ENCODE results near the gene SUN1.

DNA sequence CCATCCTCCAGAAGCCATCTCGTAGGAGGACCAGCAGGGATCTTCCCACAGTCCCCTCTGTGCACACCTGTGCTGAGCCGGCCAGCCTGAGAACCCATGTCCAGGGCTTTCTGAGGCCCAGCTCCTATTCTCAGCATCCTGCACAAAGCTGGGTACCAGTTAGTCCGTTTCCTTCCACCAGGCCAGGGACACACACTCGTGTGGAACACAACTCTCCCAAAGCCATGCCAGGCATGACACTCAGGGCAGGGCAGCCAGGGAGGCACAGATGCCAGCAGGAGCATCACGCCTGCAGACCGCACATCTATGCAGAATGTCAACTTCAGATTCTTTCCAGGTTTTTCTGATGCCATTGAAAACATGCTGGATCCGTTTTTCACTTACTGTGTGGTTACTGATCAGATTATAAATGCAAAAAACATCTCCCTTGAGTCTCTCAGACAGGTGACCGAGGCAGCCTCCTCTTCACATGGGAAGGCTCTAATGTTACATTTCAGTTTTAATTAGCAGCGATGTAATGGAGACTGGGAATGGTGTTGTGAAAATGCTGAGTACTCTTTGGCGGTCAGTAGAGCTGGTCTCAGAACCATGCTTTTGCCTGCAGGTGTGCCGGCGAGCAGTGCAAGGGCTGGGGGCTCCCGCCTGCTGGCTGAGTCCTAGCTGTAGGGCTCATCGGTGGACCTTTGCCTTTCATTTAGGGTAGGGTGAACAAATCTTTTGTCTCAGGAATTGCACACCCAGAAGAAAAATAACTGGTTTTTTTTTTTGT, 3.3 kb upstream of the SUN1 start:
- TF ChIP-seq, protein P1, sequence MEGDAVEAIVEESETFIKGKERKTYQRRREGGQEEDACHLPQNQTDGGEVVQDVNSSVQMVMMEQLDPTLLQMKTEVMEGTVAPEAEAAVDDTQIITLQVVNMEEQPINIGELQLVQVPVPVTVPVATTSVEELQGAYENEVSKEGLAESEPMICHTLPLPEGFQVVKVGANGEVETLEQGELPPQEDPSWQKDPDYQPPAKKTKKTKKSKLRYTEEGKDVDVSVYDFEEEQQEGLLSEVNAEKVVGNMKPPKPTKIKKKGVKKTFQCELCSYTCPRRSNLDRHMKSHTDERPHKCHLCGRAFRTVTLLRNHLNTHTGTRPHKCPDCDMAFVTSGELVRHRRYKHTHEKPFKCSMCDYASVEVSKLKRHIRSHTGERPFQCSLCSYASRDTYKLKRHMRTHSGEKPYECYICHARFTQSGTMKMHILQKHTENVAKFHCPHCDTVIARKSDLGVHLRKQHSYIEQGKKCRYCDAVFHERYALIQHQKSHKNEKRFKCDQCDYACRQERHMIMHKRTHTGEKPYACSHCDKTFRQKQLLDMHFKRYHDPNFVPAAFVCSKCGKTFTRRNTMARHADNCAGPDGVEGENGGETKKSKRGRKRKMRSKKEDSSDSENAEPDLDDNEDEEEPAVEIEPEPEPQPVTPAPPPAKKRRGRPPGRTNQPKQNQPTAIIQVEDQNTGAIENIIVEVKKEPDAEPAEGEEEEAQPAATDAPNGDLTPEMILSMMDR (conservative IDR thresholded peaks at IDR 0.05 in 1 of 2, IDR thresholded peaks at IDR 0.05 in 1 of 2; ENCODE audit: low read depth in 1 of 2, low read length in 2 of 2): no peak
- TF ChIP-seq EZH2 (IDR thresholded peaks at IDR 0.05; ENCODE audit: low read length, missing control alignments): no peak

Measured in fibroblast of lung (primary cell).